ENCODE data around the gene PTEN. TPM values are rescaled to one million over a fixed set of nuclear protein-coding genes. Genes with fewer than 3 reads are reported as not detected.
"Not testable (repeated sequence)": the region's sequence is repeated elsewhere in the genome, so short reads cannot be mapped to it uniquely, and the experiment has no call there.

Gene PTEN
- total and polyA plus RNA-seq, 4 donors, result 26.8 to 165 (median 77.0) TPM

- DNase-seq (no peak), ATAC-seq (ENCODE audit: low FRiP score) (no peak)
- H3K36me3 ChIP-seq (ENCODE audit: control insufficient read depth in 1 of 2, insufficient read depth in 2 of 2, low read length in 1 of 2), result no peaks in the 10 kb centered on the region
- H3K27ac ChIP-seq (ENCODE audit: low read depth in 1 of 2, low read length in 2 of 2), result no peak overlapping the region
- WGBS, 2 donors, result 97 to 98% methylated on average over 4 of the region's 4 CpGs
- no peaks in the 10 kb centered on the region for H3K27me3 ChIP-seq (ENCODE audit: control insufficient read depth in 1 of 2, insufficient read depth in 2 of 2, low read length in 1 of 2)
- no peak overlapping the region for H3K4me3 ChIP-seq (ENCODE audit: low read length in 2 of 2)
- H3K4me1 ChIP-seq (ENCODE audit: control insufficient read depth in 1 of 2, insufficient read depth in 2 of 2, low read length in 2 of 2), result no peaks in the 10 kb centered on the region
- no peaks in the 10 kb centered on the region for H3K9me3 ChIP-seq (ENCODE audit: control insufficient read depth, low read length)
- intact Hi-C loops (cut with DNase I), result no loop called here
Measured at GRCh38 chr10:87843714-87844113, 19.7 kb upstream of the PTEN start.

GRCh38 chr10:87844837-87845623 is 18.4 kb upstream of the PTEN start:
- Histone ChIP-seq H3K9me3 (ENCODE audit: control insufficient read depth, low read length) (no peaks in the 10 kb centered on the region), H3K27ac (ENCODE audit: low read depth in 1 of 2, low read length in 2 of 2) (no peak overlapping the region), H3K27me3 (ENCODE audit: control insufficient read depth in 1 of 2, insufficient read depth in 2 of 2, low read length in 1 of 2) (no peaks in the 10 kb centered on the region), H3K4me3 (ENCODE audit: low read length in 2 of 2) (no peak overlapping the region), H3K36me3 (ENCODE audit: control insufficient read depth in 1 of 2, insufficient read depth in 2 of 2, low read length in 1 of 2) (no peaks in the 10 kb centered on the region), H3K4me1 (ENCODE audit: control insufficient read depth in 1 of 2, insufficient read depth in 2 of 2, low read length in 2 of 2) (no peaks in the 10 kb centered on the region)
- ATAC-seq (ENCODE audit: low FRiP score), result no peak
- DNase-seq, result no peak
- 46 to 51% methylated on average over 1 of the region's 1 CpG for WGBS, 2 donors
- intact Hi-C loops (cut with DNase I), result loop anchor here in 1 of 2 donors (5.0 kb wide), 1 partner anchor 712 kb away; no protein-coding TSS in a partner anchor

GRCh38 chr10:87845624-87845998 is 17.8 kb upstream of the PTEN start:
- no peaks in the 10 kb centered on the region for H3K36me3 ChIP-seq (ENCODE audit: control insufficient read depth in 1 of 2, insufficient read depth in 2 of 2, low read length in 1 of 2)
- DNase-seq (no peak), ATAC-seq (ENCODE audit: low FRiP score) (no peak)
- intact Hi-C loops (cut with DNase I), result loop anchor here in 1 of 2 donors (5.0 kb wide), 1 partner anchor 712 kb away; no protein-coding TSS in a partner anchor
- H3K4me3 ChIP-seq (ENCODE audit: low read length in 2 of 2), result no peak overlapping the region
- 91 to 93% methylated on average over 3 of the region's 3 CpGs for WGBS, 2 donors
- H3K27me3 ChIP-seq (ENCODE audit: control insufficient read depth in 1 of 2, insufficient read depth in 2 of 2, low read length in 1 of 2), result no peaks in the 10 kb centered on the region
- H3K27ac ChIP-seq (ENCODE audit: low read depth in 1 of 2, low read length in 2 of 2), result no peak overlapping the region
- no peaks in the 10 kb centered on the region for H3K4me1 ChIP-seq (ENCODE audit: control insufficient read depth in 1 of 2, insufficient read depth in 2 of 2, low read length in 2 of 2)
- H3K9me3 ChIP-seq (ENCODE audit: control insufficient read depth, low read length), result no peaks in the 10 kb centered on the region

GRCh38 chr10:87846023-87846422 is 17.4 kb upstream of the PTEN start:
- H3K4me1 ChIP-seq (ENCODE audit: control insufficient read depth in 1 of 2, insufficient read depth in 2 of 2, low read length in 2 of 2), result no peaks in the 10 kb centered on the region
- no peaks in the 10 kb centered on the region for H3K9me3 ChIP-seq (ENCODE audit: control insufficient read depth, low read length)
- no peak for ATAC-seq (ENCODE audit: low FRiP score)
- H3K27me3 ChIP-seq (ENCODE audit: control insufficient read depth in 1 of 2, insufficient read depth in 2 of 2, low read length in 1 of 2), result no peaks in the 10 kb centered on the region
- H3K4me3 ChIP-seq (ENCODE audit: low read length in 2 of 2), result no peak overlapping the region
- WGBS, 2 donors, result 83% methylated on average over 7 of the region's 7 CpGs
- intact Hi-C loops (cut with DNase I), result loop anchor here in 1 of 2 donors (5.0 kb wide), 1 partner anchor 711 kb away; no protein-coding TSS in a partner anchor
- no peak for DNase-seq
- H3K36me3 ChIP-seq (ENCODE audit: control insufficient read depth in 1 of 2, insufficient read depth in 2 of 2, low read length in 1 of 2), result no peaks in the 10 kb centered on the region
- no peak overlapping the region for H3K27ac ChIP-seq (ENCODE audit: low read depth in 1 of 2, low read length in 2 of 2)

GRCh38 chr10:87846711-87847110 is 16.7 kb upstream of the PTEN start:
- 93 to 95% methylated on average over 8 of the region's 8 CpGs for WGBS, 2 donors
- H3K36me3 ChIP-seq (ENCODE audit: control insufficient read depth in 1 of 2, insufficient read depth in 2 of 2, low read length in 1 of 2); H3K4me1 ChIP-seq (ENCODE audit: control insufficient read depth in 1 of 2, insufficient read depth in 2 of 2, low read length in 2 of 2); H3K9me3 ChIP-seq (ENCODE audit: control insufficient read depth, low read length); DNase-seq; H3K27ac ChIP-seq (ENCODE audit: low read depth in 1 of 2, low read length in 2 of 2); H3K4me3 ChIP-seq (ENCODE audit: low read length in 2 of 2); ATAC-seq (ENCODE audit: low FRiP score); H3K27me3 ChIP-seq (ENCODE audit: control insufficient read depth in 1 of 2, insufficient read depth in 2 of 2, low read length in 1 of 2): not testable (repeated sequence)
- intact Hi-C loops (cut with DNase I), result loop anchor here in 1 of 2 donors (5.0 kb wide), 1 partner anchor 711 kb away; no protein-coding TSS in a partner anchor

GRCh38 chr10:87847550-87847949 is 15.9 kb upstream of the PTEN start:
- ATAC-seq (ENCODE audit: low FRiP score) (no peak), DNase-seq (no peak)
- intact Hi-C loops (cut with DNase I), result loop anchor here in 1 of 2 donors (5.0 kb wide), 1 partner anchor 710 kb away; no protein-coding TSS in a partner anchor
- no peaks in the 10 kb centered on the region for H3K27me3 ChIP-seq (ENCODE audit: control insufficient read depth in 1 of 2, insufficient read depth in 2 of 2, low read length in 1 of 2)
- no peaks in the 10 kb centered on the region for H3K4me1 ChIP-seq (ENCODE audit: control insufficient read depth in 1 of 2, insufficient read depth in 2 of 2, low read length in 2 of 2)
- no peaks in the 10 kb centered on the region for H3K9me3 ChIP-seq (ENCODE audit: control insufficient read depth, low read length)
- H3K27ac ChIP-seq (ENCODE audit: low read depth in 1 of 2, low read length in 2 of 2), result no peak overlapping the region
- no peak overlapping the region for H3K4me3 ChIP-seq (ENCODE audit: low read length in 2 of 2)
- H3K36me3 ChIP-seq (ENCODE audit: control insufficient read depth in 1 of 2, insufficient read depth in 2 of 2, low read length in 1 of 2), result no peaks in the 10 kb centered on the region

- DNase-seq, result no peak
- Histone ChIP-seq H3K27ac (ENCODE audit: low read depth in 1 of 2, low read length in 2 of 2) (no peak overlapping the region), H3K4me1 (ENCODE audit: control insufficient read depth in 1 of 2, insufficient read depth in 2 of 2, low read length in 2 of 2) (no peaks in the 10 kb centered on the region), H3K4me3 (ENCODE audit: low read length in 2 of 2) (no peak overlapping the region), H3K27me3 (ENCODE audit: control insufficient read depth in 1 of 2, insufficient read depth in 2 of 2, low read length in 1 of 2) (no peaks in the 10 kb centered on the region), H3K36me3 (ENCODE audit: control insufficient read depth in 1 of 2, insufficient read depth in 2 of 2, low read length in 1 of 2) (no peaks in the 10 kb centered on the region), H3K9me3 (ENCODE audit: control insufficient read depth, low read length) (no peaks in the 10 kb centered on the region)
- no peak for ATAC-seq (ENCODE audit: low FRiP score)
- intact Hi-C loops (cut with DNase I), result loop anchor here in 1 of 2 donors (5.0 kb wide), 1 partner anchor 708 kb away; no protein-coding TSS in a partner anchor
Measured at GRCh38 chr10:87849001-87849400, 14.4 kb upstream of the PTEN start.

- ATAC-seq (ENCODE audit: low FRiP score) (peak; percentile 84), DNase-seq (peak in 1 of 2 donors; percentile 55)
- intact Hi-C loops (cut with DNase I), result loop anchor here in 1 of 2 donors (5.0 kb wide), 1 partner anchor 702 kb away; no protein-coding TSS in a partner anchor
- Histone ChIP-seq H3K9me3 (ENCODE audit: control insufficient read depth, low read length) (no peaks in the 10 kb centered on the region), H3K27ac (ENCODE audit: low read depth in 1 of 2, low read length in 2 of 2) (no peak overlapping the region), H3K4me3 (ENCODE audit: low read length in 2 of 2) (no peak overlapping the region), H3K27me3 (ENCODE audit: control insufficient read depth in 1 of 2, insufficient read depth in 2 of 2, low read length in 1 of 2) (no peaks in the 10 kb centered on the region), H3K36me3 (ENCODE audit: control insufficient read depth in 1 of 2, insufficient read depth in 2 of 2, low read length in 1 of 2) (no peaks in the 10 kb centered on the region), H3K4me1 (ENCODE audit: control insufficient read depth in 1 of 2, insufficient read depth in 2 of 2, low read length in 2 of 2) (no peaks in the 10 kb centered on the region)
- 13 to 14% methylated on average over 5 of the region's 5 CpGs for WGBS, 2 donors
Measured at GRCh38 chr10:87850742-87851205, 12.7 kb upstream of the PTEN start.

- intact Hi-C loops (cut with DNase I), result loop anchor here in 1 of 2 donors (5.0 kb wide), 1 partner anchor 700 kb away; no protein-coding TSS in a partner anchor
- H3K4me1 ChIP-seq (ENCODE audit: control insufficient read depth in 1 of 2, insufficient read depth in 2 of 2, low read length in 2 of 2), result no peaks in the 10 kb centered on the region
- no peaks in the 10 kb centered on the region for H3K9me3 ChIP-seq (ENCODE audit: control insufficient read depth, low read length)
- H3K27me3 ChIP-seq (ENCODE audit: control insufficient read depth in 1 of 2, insufficient read depth in 2 of 2, low read length in 1 of 2), result no peaks in the 10 kb centered on the region
- no peaks in the 10 kb centered on the region for H3K36me3 ChIP-seq (ENCODE audit: control insufficient read depth in 1 of 2, insufficient read depth in 2 of 2, low read length in 1 of 2)
- 93 to 96% methylated on average over 1 of the region's 1 CpG for WGBS, 2 donors
- DNase-seq (no peak), ATAC-seq (ENCODE audit: low FRiP score) (no peak)
- H3K27ac ChIP-seq (ENCODE audit: low read depth in 1 of 2, low read length in 2 of 2), result no peak overlapping the region
- no peak overlapping the region for H3K4me3 ChIP-seq (ENCODE audit: low read length in 2 of 2)
Measured at GRCh38 chr10:87852089-87852488, 11.3 kb upstream of the PTEN start.
